K562 (cell line): Measurements from ENCODE around the gene PSMG3. TPM values are rescaled to one million over a fixed set of nuclear protein-coding genes. Genes with fewer than 3 reads are reported as not detected.

Experiments
- ATAC-seq: fragments of 200-7000 bp; cut with Tn5 transposase; 3 replicates; pipeline ENCODE4 v1.9.1; 2020; ENCODE audit warnings: moderate library complexity
- BruUV-seq: library from RNA; stranded (reverse); fragments of 400-500 nt; replicated peaks from 2 replicates; lab custom pipeline; 2021; lab: Mats Ljungman, UMichigan
- CTCF ChIA-PET: fragments of 300-600 bp; formaldehyde crosslinking; extraction: SDS; loops from one replicate; lab custom pipeline; 2021; ENCODE audit warnings: low intra/inter-chr PET ratio; lab: Yijun Ruan, JAX
- POLR2A ChIA-PET: fragments of 300-600, 350-650 bp; sonication (Branson Sonifier 250); formaldehyde crosslinking; extraction: SDS; loops from one replicate; lab custom pipeline; 2021; ENCODE audit warnings: antibody characterized with exemption, inconsistent platforms; lab: Yijun Ruan, JAX
- DNase-seq, 4 experiments: peaks; one replicate each; pipeline versions ENCODE4 v3.0.0 to v3.0.0-alpha.2; 2011 to 2018; ENCODE audit warnings: low spot score in 3 of 4, mixed read lengths in 3 of 4; ENCODE audit errors: extremely low read depth in 1 of 4
- FAIRE-seq: peaks from 2 replicates; lab custom pipeline; 2011; peaks lifted over from hg19 to GRCh38; lab: Jason Lieb, UNC
- H2AFZ ChIP-seq: 2 replicates; pipeline ENCODE4 v1.6.0; 2011; ENCODE audit warnings: low read depth, low read length, control low read depth, inconsistent platforms
- H3K27ac ChIP-seq: fragments of 200-600 bp; 3 replicates; pipeline ENCODE4 v1.8.0; 2011; ENCODE audit warnings: low read depth, mild to moderate bottlenecking, control low read depth, inconsistent platforms, low read length, moderate library complexity, mixed read lengths; ENCODE audit errors: extremely low read depth
- H3K27me3 ChIP-seq, 2 experiments: fragments of 300-600 bp in 1 of 2; 2 replicates in 1 of 2; 3 replicates in 1 of 2; pipeline versions ENCODE4 v1.6.0 to v1.8.0; 2011; ENCODE audit warnings: inconsistent platforms in 2 of 2, low read length in 2 of 2, mild to moderate bottlenecking in 1 of 2, mixed read lengths in 1 of 2, moderate library complexity in 1 of 2; ENCODE audit not compliant: control insufficient read depth in 2 of 2, insufficient read depth in 2 of 2
- H3K36me3 ChIP-seq: fragments of 300-600 bp; 3 replicates; pipeline ENCODE4 v1.8.0; 2011; ENCODE audit warnings: mild to moderate bottlenecking, low read length, inconsistent platforms; ENCODE audit not compliant: control insufficient read depth, insufficient read depth
- H3K4me1 ChIP-seq, 2 experiments: fragments of 200-600 bp in 1 of 2; replicated peaks in 1 of 2; 2 replicates in 1 of 2; 3 replicates in 1 of 2; pipeline versions ENCODE4 v1.5.1 to v1.8.0; 2011; ENCODE audit warnings: inconsistent platforms in 2 of 2, low read length in 2 of 2, mild to moderate bottlenecking in 1 of 2, mixed read lengths in 1 of 2, moderate library complexity in 1 of 2; ENCODE audit not compliant: control insufficient read depth in 2 of 2, insufficient read depth in 2 of 2
- H3K4me2 ChIP-seq: 2 replicates; pipeline ENCODE4 v1.6.1; 2011; ENCODE audit warnings: low read length, control low read depth, inconsistent platforms, mixed read lengths; ENCODE audit not compliant: insufficient read depth
- H3K4me3 ChIP-seq: fragments of 200-600 bp; sonication (generic), shearing (Covaris generic); 2 replicates; pipeline ENCODE4 v1.5.1; 2016; ENCODE audit warnings: control low read depth, inconsistent platforms
- H3K79me2 ChIP-seq: fragments of 200-600 bp; 3 replicates; pipeline ENCODE4 v1.8.0; 2011; ENCODE audit warnings: low read length, inconsistent platforms; ENCODE audit not compliant: control insufficient read depth, insufficient read depth
- H3K9ac ChIP-seq, 2 experiments: 2 replicates each; pipeline versions ENCODE4 v1.6.0 to v1.6.1; 2011; ENCODE audit warnings: low read depth in 2 of 2, low read length in 2 of 2, control low read depth in 1 of 2, inconsistent platforms in 1 of 2, mild to moderate bottlenecking in 1 of 2, mixed read lengths in 1 of 2; ENCODE audit not compliant: insufficient read depth in 1 of 2
- H3K9me1 ChIP-seq: one replicate; pipeline ENCODE4 v1.6.0; 2011; ENCODE audit warnings: inconsistent platforms, mild to moderate bottlenecking, low read length, moderate library complexity; ENCODE audit not compliant: control insufficient read depth, insufficient read depth
- H3K9me3 ChIP-seq: replicated peaks from 2 replicates; pipeline ENCODE4 v1.5.1; 2011; ENCODE audit warnings: low read depth, low read length, inconsistent platforms; ENCODE audit not compliant: control insufficient read depth, insufficient read depth
- H4K20me1 ChIP-seq: replicated peaks from 2 replicates; pipeline ENCODE4 v1.6.1; 2011; ENCODE audit warnings: low read length, inconsistent platforms, mixed read lengths; ENCODE audit not compliant: control insufficient read depth, insufficient read depth
- NCOA4 ChIP-seq: fragments of 450-650 bp; IDR thresholded peaks from 2 replicates; pipeline ENCODE4 v1.6.1; 2018; ENCODE audit warnings: mild to moderate bottlenecking; ENCODE audit not compliant: partially characterized antibody
- PHF8 ChIP-seq: fragments of 200-600 bp; sonication (generic); IDR thresholded peaks from 2 replicates; pipeline ENCODE4 v1.6.1; 2012; ENCODE audit warnings: mixed run types, mild to moderate bottlenecking, inconsistent platforms, low read length, moderate library complexity, borderline replicate concordance
- ZNF57 ChIP-seq: fragments of 450-650 bp; formaldehyde crosslinking; IDR thresholded peaks from 2 replicates; pipeline ENCODE4 v1.4.0; 2020; ENCODE audit warnings: mild to moderate bottlenecking, moderate library complexity
- ZNF586 ChIP-seq: fragments of 450-650 bp; formaldehyde crosslinking; conservative IDR thresholded peaks from 2 replicates; pipeline ENCODE4 v1.4.0; 2020; ENCODE audit warnings: mild to moderate bottlenecking, moderate library complexity
- WGBS: fragments of 100-300 bp; shearing (Covaris generic); methylation state at CpG from one replicate; pipeline ENCODE4 v1.1.6; 2016; ENCODE audit warnings: low coverage, mixed read lengths; ENCODE audit not compliant: insufficient coverage; ENCODE audit errors: missing lambda C conversion rate; 5-methylcytosine and 5-hydroxymethylcytosine counted together
- in situ Hi-C: fragments of 300-500 bp; cut with MboI; formaldehyde crosslinking; loops from 4 replicates; pipeline ENCODE4 v1.15.0; 2018; ENCODE audit warnings: inconsistent platforms, mixed read lengths
- intact Hi-C: fragments of 100-400 bp; cut with micrococcal nuclease; formaldehyde crosslinking; loops from 2 replicates; pipeline ENCODE4 v1.14.2; 2022
- polyA plus RNA-seq, 8 experiments: library from polyadenylated mRNA; depleted of rRNA in 4 of 8; stranded (reverse) in 5 of 8; unstranded in 3 of 8; fragments of >200 nt; fragmentation: Nextera tagmentation in 2 of 8; fragmentation: Illumina TruSeq in 1 of 8; extraction: Ambion mirVana in 2 of 8; extraction: Trizol in 1 of 8; gene quantifications; 2 replicates each; pipeline versions ENCODE4 v1.2.1 to v1.2.3, GENCODE V29; 2011 to 2014; ENCODE audit warnings: inconsistent platforms in 1 of 8, missing spikeins in 1 of 8
- total RNA-seq, 7 experiments: library from RNA; depleted of rRNA in 6 of 7; stranded (reverse); fragments of >200 nt in 6 of 7; fragmentation: Illumina TruSeq in 2 of 7; extraction: Trizol in 2 of 7; gene quantifications; 2 replicates each; pipeline versions ENCODE4 v1.2.1 to v1.2.3, GENCODE V29; 2011 to 2021; ENCODE audit warnings: low replicate concordance in 1 of 7
- TF ChIP-seq, protein P1 (sequence below), 2 experiments: fragments of 250-450 bp in 1 of 2; fragments of 450-650 bp in 1 of 2; sonication (Bioruptor Pico) in 1 of 2; IDR thresholded peaks; 2 replicates each; pipeline versions ENCODE4 v1.6.1 to v1.8.0; 2016 to 2021; ENCODE audit warnings: mild to moderate bottlenecking in 2 of 2, moderate library complexity in 2 of 2, missing compliant biosample characterization in 1 of 2, missing genetic modification characterization in 1 of 2
- TF ChIP-seq, protein P2 (sequence below): sonication (generic); formaldehyde crosslinking; IDR thresholded peaks from 2 replicates; pipeline ENCODE4 v1.8.0; 2022; ENCODE audit warnings: mild to moderate bottlenecking, missing genetic modification reagents
- TF ChIP-seq, protein P3 (sequence below): sonication (generic); formaldehyde crosslinking; IDR thresholded peaks from 2 replicates; pipeline ENCODE4 v1.8.1; 2022; ENCODE audit warnings: missing genetic modification reagents
- TF ChIP-seq, protein P4 (sequence below): IDR thresholded peaks from 3 replicates; pipeline ENCODE4 v1.6.1; 2011; ENCODE audit warnings: borderline replicate concordance, mild to moderate bottlenecking, moderate library complexity; ENCODE audit not compliant: insufficient read length; ENCODE audit errors: extremely low read depth
- TF ChIP-seq, protein P5 (sequence below): fragments of 450-650 bp; IDR thresholded peaks from 2 replicates; pipeline ENCODE4 v1.6.1; 2016; ENCODE audit warnings: antibody characterized with exemption

PSMG3 gene
- total and polyA plus RNA-seq, 9 of the 15 experiments (the other 6 are each of a cell fraction or from before 2014, with no cell fraction given): 34.8 to 122 (median 80.1) TPM

DNA sequence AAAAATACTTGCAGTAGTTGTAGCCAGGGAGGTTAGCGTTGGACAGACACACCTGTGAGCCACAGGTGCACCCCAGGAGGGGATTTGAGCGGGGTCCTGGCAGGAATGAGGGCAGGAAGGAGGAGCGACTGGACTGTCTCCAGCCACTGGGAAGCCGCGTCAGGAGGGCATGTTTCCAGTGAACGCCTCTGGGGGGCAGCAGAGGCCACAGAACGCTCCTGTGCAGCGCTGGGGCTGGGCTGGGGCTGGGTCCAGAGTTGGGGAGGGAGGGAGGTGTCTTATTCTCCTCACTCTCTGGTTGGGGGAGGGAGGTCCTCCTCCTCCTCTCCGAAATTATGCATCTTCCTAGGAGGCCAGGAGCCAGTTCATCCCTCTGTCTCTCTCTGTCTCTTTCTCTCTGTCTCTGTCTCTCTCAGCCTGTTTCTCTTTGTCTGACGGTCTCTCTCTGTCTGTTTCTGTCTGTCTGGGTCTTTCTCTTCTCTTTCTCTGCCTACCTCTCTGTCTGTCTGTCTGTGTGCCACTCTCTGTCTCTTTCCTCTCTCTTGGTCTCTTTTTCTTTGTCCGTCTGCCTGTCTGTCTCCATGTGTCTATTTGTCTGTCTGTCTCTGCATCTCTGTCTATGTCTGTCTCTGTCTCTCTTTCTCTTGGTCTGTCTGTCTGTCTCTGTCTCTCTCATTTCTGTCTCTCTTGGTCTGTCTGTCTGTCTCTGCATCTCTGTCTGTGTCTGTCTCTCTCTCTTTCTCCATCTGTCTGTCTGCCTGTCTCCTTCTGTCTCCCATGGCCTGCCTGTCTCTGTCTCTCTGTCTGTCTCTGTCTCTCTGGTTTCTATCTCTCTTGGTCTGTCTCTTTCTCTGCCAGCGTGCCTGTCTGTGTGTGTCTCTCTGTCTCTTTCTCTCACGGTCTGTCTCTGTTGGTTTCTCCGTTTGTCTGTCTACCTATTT is 9.9 kb upstream of the PSMG3 start:
- no TSS peak for BruUV-seq
- in situ Hi-C loops (loop anchor here (10.0 kb wide), 1 partner anchor 625 kb away; no protein-coding TSS in a partner anchor), intact Hi-C loops (loop anchor here (2.0 to 10.0 kb wide), 3 partner anchors 179 to 769 kb away; no protein-coding TSS in a partner anchor)
- ChIA-PET CTCF (interaction anchor here (0.7 to 1.5 kb wide), 4 partner anchors 68 to 889 kb away, joined by 3 to 12 read pairs (median 6); no protein-coding TSS in a partner anchor), POLR2A (interaction anchor here (0.6 to 1.0 kb wide), 5 partner anchors 11 to 485 kb away, joined by 3 to 6 read pairs (median 4); no protein-coding TSS in a partner anchor)
- H3K9ac ChIP-seq: no peak overlapping the region
- WGBS: 4% methylated on average over 13 of the region's 14 CpGs
- H3K9me3 ChIP-seq: no peaks in the 10 kb centered on the region
- no peaks in the 10 kb centered on the region for H3K9me1 ChIP-seq
- no peak overlapping the region for H2AFZ ChIP-seq
- no peak overlapping the region for H3K4me3 ChIP-seq
- H3K79me2 ChIP-seq: no peaks in the 10 kb centered on the region
- H4K20me1 ChIP-seq: 0 out of 2 replicates have a peak, but pooled peaks cover 4% of the 10 kb centered on the region
- no peaks in the 10 kb centered on the region for H3K36me3 ChIP-seq
- peak; percentile 81 to 84 (median 83) for DNase-seq
- H3K27me3 ChIP-seq: peaks cover 17 to 37% of the 10 kb centered on the region in 2 experiments; a peak in 4 of 5 replicates
- peak; percentile 99 for ATAC-seq
- H3K4me1 ChIP-seq: peaks cover 9 to 24% of the 10 kb centered on the region in 2 experiments; a peak in 4 of 5 replicates
- FAIRE-seq: peak; percentile 83
- H3K4me2 ChIP-seq: no peak overlapping the region
- no peak overlapping the region for H3K27ac ChIP-seq
- TF ChIP-seq, protein P1, sequence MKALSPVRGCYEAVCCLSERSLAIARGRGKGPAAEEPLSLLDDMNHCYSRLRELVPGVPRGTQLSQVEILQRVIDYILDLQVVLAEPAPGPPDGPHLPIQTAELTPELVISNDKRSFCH (CRISPR knock-in tag; IDR thresholded peaks at IDR 0.05): no peak
- TF ChIP-seq, protein P1 (tag; IDR thresholded peaks at IDR 0.05): no peak
- no peak for TF ChIP-seq ZNF586 (CRISPR knock-in tag)
- TF ChIP-seq, protein P2, sequence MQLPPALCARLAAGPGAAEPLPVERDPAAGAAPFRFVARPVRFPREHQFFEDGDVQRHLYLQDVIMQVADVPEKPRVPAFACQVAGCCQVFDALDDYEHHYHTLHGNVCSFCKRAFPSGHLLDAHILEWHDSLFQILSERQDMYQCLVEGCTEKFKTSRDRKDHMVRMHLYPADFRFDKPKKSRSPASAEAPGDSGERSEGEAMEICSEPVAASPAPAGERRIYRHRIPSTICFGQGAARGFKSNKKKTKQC (CRISPR knock-in tag): no peak
- TF ChIP-seq, protein P3, sequence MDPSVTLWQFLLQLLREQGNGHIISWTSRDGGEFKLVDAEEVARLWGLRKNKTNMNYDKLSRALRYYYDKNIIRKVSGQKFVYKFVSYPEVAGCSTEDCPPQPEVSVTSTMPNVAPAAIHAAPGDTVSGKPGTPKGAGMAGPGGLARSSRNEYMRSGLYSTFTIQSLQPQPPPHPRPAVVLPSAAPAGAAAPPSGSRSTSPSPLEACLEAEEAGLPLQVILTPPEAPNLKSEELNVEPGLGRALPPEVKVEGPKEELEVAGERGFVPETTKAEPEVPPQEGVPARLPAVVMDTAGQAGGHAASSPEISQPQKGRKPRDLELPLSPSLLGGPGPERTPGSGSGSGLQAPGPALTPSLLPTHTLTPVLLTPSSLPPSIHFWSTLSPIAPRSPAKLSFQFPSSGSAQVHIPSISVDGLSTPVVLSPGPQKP (CRISPR knock-in tag): no peak
- no peak for TF ChIP-seq PHF8
- TF ChIP-seq, protein P4, sequence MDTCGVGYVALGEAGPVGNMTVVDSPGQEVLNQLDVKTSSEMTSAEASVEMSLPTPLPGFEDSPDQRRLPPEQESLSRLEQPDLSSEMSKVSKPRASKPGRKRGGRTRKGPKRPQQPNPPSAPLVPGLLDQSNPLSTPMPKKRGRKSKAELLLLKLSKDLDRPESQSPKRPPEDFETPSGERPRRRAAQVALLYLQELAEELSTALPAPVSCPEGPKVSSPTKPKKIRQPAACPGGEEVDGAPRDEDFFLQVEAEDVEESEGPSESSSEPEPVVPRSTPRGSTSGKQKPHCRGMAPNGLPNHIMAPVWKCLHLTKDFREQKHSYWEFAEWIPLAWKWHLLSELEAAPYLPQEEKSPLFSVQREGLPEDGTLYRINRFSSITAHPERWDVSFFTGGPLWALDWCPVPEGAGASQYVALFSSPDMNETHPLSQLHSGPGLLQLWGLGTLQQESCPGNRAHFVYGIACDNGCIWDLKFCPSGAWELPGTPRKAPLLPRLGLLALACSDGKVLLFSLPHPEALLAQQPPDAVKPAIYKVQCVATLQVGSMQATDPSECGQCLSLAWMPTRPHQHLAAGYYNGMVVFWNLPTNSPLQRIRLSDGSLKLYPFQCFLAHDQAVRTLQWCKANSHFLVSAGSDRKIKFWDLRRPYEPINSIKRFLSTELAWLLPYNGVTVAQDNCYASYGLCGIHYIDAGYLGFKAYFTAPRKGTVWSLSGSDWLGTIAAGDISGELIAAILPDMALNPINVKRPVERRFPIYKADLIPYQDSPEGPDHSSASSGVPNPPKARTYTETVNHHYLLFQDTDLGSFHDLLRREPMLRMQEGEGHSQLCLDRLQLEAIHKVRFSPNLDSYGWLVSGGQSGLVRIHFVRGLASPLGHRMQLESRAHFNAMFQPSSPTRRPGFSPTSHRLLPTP: no peak
- TF ChIP-seq, protein P5, sequence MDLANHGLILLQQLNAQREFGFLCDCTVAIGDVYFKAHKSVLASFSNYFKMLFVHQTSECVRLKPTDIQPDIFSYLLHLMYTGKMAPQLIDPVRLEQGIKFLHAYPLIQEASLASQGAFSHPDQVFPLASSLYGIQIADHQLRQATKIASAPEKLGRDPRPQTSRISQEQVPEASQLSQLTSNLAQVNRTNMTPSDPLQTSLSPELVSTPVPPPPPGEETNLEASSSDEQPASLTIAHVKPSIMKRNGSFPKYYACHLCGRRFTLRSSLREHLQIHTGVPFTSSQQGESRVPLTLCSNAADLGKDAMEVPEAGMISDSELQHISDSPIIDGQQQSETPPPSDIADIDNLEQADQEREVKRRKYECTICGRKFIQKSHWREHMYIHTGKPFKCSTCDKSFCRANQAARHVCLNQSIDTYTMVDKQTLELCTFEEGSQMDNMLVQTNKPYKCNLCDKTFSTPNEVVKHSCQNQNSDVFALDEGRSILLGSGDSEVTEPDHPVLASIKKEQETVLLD: no peak
- no peak for TF ChIP-seq NCOA4
- no peak for TF ChIP-seq ZNF57 (CRISPR knock-in tag)
